GM12874 (cell line): ENCODE results near the gene TRPT1.

ENCODE experiments used
- CTCF ChIP-seq: IDR thresholded peaks from 2 replicates; pipeline ENCODE4 v1.5.1; 2011; ENCODE audit warnings: low read depth, mild to moderate bottlenecking, control low read depth, low read length, moderate library complexity; ENCODE audit not compliant: insufficient read depth

Gene TRPT1

GRCh38 chr11:64266339-64266738, 40.4 kb upstream of the TRPT1 start:
- no peak for TF ChIP-seq CTCF

GRCh38 chr11:64265176-64266160, 39.5 kb upstream of the TRPT1 start:
- TF ChIP-seq CTCF: no peak

GRCh38 chr11:64264371-64264852, 38.4 kb upstream of the TRPT1 start:
- TF ChIP-seq CTCF: no peak

- TF ChIP-seq CTCF: no peak
Observed at GRCh38 chr11:64263947-64264317, 37.9 kb upstream of the TRPT1 start.

GRCh38 chr11:64263021-64263946, 37.3 kb upstream of the TRPT1 start:
- TF ChIP-seq CTCF: no peak

- TF ChIP-seq CTCF: no peak
Observed at GRCh38 chr11:64262271-64263002, 36.5 kb upstream of the TRPT1 start.
